ENCODE measurements around the gene OCRL. TPM values are rescaled to one million over a fixed set of nuclear protein-coding genes. Genes with fewer than 3 reads are reported as not detected.

The OCRL gene
- total and polyA plus RNA-seq, 12 donors = 24.2 to 48.6 (median 34.3) TPM

- no peaks in the 10 kb centered on the region for H3K36me3 ChIP-seq (replicated peaks in 1 of 2)
- H3K4me3 ChIP-seq = no peak overlapping the region
- WGBS, 4 donors = 69 to 86% (median 77%) methylated on average over 5 to 8 of the region's 8 CpGs
- H3K9me3 ChIP-seq (replicated peaks in 1 of 3) = no peaks in the 10 kb centered on the region
- intact Hi-C loops (cut with DNase I) = loop anchor here (5.0 kb wide), 1 partner anchor 88 kb away; no protein-coding TSS in a partner anchor
- no peak for DNase-seq
- no peak overlapping the region for H3K27ac ChIP-seq
- no peaks in the 10 kb centered on the region for H3K27me3 ChIP-seq
- H3K4me1 ChIP-seq (replicated peaks in 1 of 2) = no peaks in the 10 kb centered on the region
- TF ChIP-seq POLR2A (IDR thresholded peaks at IDR 0.05) (no peak), CTCF (IDR thresholded peaks at IDR 0.05) (no peak)
Measured at GRCh38 chrX:129638917-129639316, 98.9 kb downstream of the OCRL start.

- no peaks in the 10 kb centered on the region for H3K9me3 ChIP-seq (replicated peaks in 1 of 3)
- H3K4me3 ChIP-seq = no peak overlapping the region
- TF ChIP-seq POLR2A (IDR thresholded peaks at IDR 0.05) (no peak), CTCF (IDR thresholded peaks at IDR 0.05) (no peak)
- H3K36me3 ChIP-seq (replicated peaks in 1 of 2) = no peaks in the 10 kb centered on the region
- H3K27ac ChIP-seq = no peak overlapping the region
- H3K4me1 ChIP-seq (replicated peaks in 1 of 2) = no peaks in the 10 kb centered on the region
- intact Hi-C loops (cut with DNase I) = no loop called here
- 82 to 88% (median 85%) methylated on average over 1 of the region's 1 CpG; no CpG with 5 or more reads in 1 of the 4 donors for WGBS, 4 donors
- DNase-seq = no peak
- H3K27me3 ChIP-seq = no peaks in the 10 kb centered on the region
Measured at GRCh38 chrX:129640737-129641136, 100.7 kb downstream of the OCRL start.

GRCh38 chrX:129641469-129641868 is 101.4 kb downstream of the OCRL start:
- TF ChIP-seq CTCF (IDR thresholded peaks at IDR 0.05) (no peak), POLR2A (IDR thresholded peaks at IDR 0.05) (no peak)
- Histone ChIP-seq H3K36me3 (replicated peaks in 1 of 2) (no peaks in the 10 kb centered on the region), H3K4me1 (replicated peaks in 1 of 2) (no peaks in the 10 kb centered on the region), H3K27ac (no peak overlapping the region), H3K9me3 (replicated peaks in 1 of 3) (no peaks in the 10 kb centered on the region), H3K4me3 (no peak overlapping the region), H3K27me3 (no peaks in the 10 kb centered on the region)
- DNase-seq = no peak
- WGBS, 4 donors = 47 to 70% (median 55%) methylated on average over 2 to 3 of the region's 3 CpGs
- intact Hi-C loops (cut with DNase I) = no loop called here

DNA sequence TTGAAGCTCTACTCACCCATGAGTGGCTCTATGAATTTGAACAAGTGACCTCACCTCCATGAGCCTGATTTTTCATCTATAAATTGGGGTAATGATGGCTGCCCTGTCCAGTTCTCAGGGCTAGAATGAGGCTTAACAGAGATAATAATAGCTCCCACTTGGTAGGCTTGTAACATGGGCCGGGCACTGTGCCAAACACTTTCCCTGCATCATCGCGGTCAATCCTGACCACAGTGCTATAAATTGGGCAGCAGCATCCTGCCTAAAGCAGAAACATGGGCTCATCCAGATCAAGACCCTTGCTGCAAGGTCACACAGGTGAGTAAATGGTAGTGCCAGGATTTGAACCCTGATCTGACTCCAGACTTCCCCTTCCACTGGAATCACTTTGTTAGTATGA is 101.9 kb downstream of the OCRL start:
- TF ChIP-seq CTCF (IDR thresholded peaks at IDR 0.05) = no peak
- no peak for TF ChIP-seq POLR2A (IDR thresholded peaks at IDR 0.05)
- DNase-seq = no peak
- H3K4me3 ChIP-seq = no peak overlapping the region
- 61 to 84% (median 80%) methylated on average over 2 to 3 of the region's 3 CpGs; no CpG with 5 or more reads in 1 of the 4 donors for WGBS, 4 donors
- H3K27ac ChIP-seq = no peak overlapping the region
- H3K9me3 ChIP-seq (replicated peaks in 1 of 3) = no peaks in the 10 kb centered on the region
- H3K36me3 ChIP-seq (replicated peaks in 1 of 2) = no peaks in the 10 kb centered on the region
- no peaks in the 10 kb centered on the region for H3K4me1 ChIP-seq (replicated peaks in 1 of 2)
- peaks cover 2% of the 10 kb centered on the region for H3K27me3 ChIP-seq
- intact Hi-C loops (cut with DNase I) = no loop called here

Small RNA genes lying within 50 kb of the gene (small RNA-seq; reads per million reads assigned to genes)
- gene RF01169 = 0 reads per million in 2 donors

Other genes starting within 250 kb of the OCRL start
- gene SMARCA1, start 16.8 kb upstream of the OCRL start, total RNA-seq = 100 to 1,000 TPM in 6 of 9 donors, 10 to 100 TPM in 3; 85.2 to 160 (median 119) TPM
- gene SMARCA1, start 16.8 kb upstream of the OCRL start, polyA plus RNA-seq = 100 to 1,000 TPM in 1 of 3 donors, 10 to 100 TPM in 2; 31.0 to 117 (median 37.0) TPM
- 10 to 100 TPM in 2 of 9 donors, 1 to 10 TPM in 6, under 1 TPM in 1; 0.67 to 18.5 (median 5.5) TPM for gene APLN, start 114.7 kb downstream of the OCRL start, total RNA-seq
- 10 to 100 TPM in 2 of 3 donors, 1 to 10 TPM in 1; 2.7 to 27.5 (median 10.5) TPM for gene APLN, start 114.7 kb downstream of the OCRL start, polyA plus RNA-seq
- 1 to 10 TPM in 5 of 9 donors, under 1 TPM in 4; 0.18 to 5.4 (median 1.4) TPM for gene XPNPEP2, start 198.7 kb downstream of the OCRL start, total RNA-seq
- 1 to 10 TPM in 1 of 3 donors, under 1 TPM in 2; 0.56 to 2.4 (median 0.73) TPM for gene XPNPEP2, start 198.7 kb downstream of the OCRL start, polyA plus RNA-seq
- gene SASH3, start 239.7 kb downstream of the OCRL start, total RNA-seq = 10 to 100 TPM in 7 of 9 donors, 1 to 10 TPM in 2; 1.1 to 27.8 (median 18.3) TPM
- gene SASH3, start 239.7 kb downstream of the OCRL start, polyA plus RNA-seq = 10 to 100 TPM in 1 of 3 donors, 1 to 10 TPM in 2; 4.9 to 14.3 (median 5.9) TPM